Neural progenitor cell (in vitro differentiated cells): Measurements from ENCODE around the gene FBP1. TPM values are rescaled to one million over a fixed set of nuclear protein-coding genes. Genes with fewer than 3 reads are reported as not detected.
A peak's percentile ranks its signal among the peaks of the same experiment; 100 is the strongest.

Experiments
- DNase-seq: peaks from one replicate; pipeline ENCODE4 v3.0.0-alpha.2; 2016; ENCODE audit warnings: low spot score
- H2AFZ ChIP-seq: fragments of 200-600 bp; sonication (generic); replicated peaks from 2 replicates; pipeline ENCODE4 v1.6.1; 2016; ENCODE audit warnings: antibody characterized with exemption
- H3F3A ChIP-seq: fragments of 200-600 bp; sonication (generic); 2 replicates; pipeline ENCODE4 v1.6.1; 2016; ENCODE audit warnings: antibody characterized with exemption, low read depth
- H3K27ac ChIP-seq: fragments of 200-600 bp; sonication (generic); 2 replicates; pipeline ENCODE4 v1.5.1; 2016; ENCODE audit warnings: mild to moderate bottlenecking
- H3K27me3 ChIP-seq: fragments of 200-600 bp; sonication (generic); 2 replicates; pipeline ENCODE4 v1.6.1; 2016; ENCODE audit warnings: mild to moderate bottlenecking, moderate library complexity
- H3K36me3 ChIP-seq: fragments of 200-600 bp; sonication (generic); 2 replicates; pipeline ENCODE4 v1.5.1; 2016
- H3K4me1 ChIP-seq: fragments of 200-600 bp; sonication (generic); 2 replicates; pipeline ENCODE4 v1.6.1; 2016; ENCODE audit warnings: mixed run types
- H3K4me2 ChIP-seq: fragments of 200-600 bp; sonication (generic); 2 replicates; pipeline ENCODE4 v1.6.1; 2016
- H3K4me3 ChIP-seq: fragments of 200-600 bp; sonication (generic); 2 replicates; pipeline ENCODE4 v1.5.1; 2016
- H3K79me2 ChIP-seq: fragments of 200-600 bp; sonication (generic); 2 replicates; pipeline ENCODE4 v1.6.1; 2016; ENCODE audit warnings: low read depth
- H3K9ac ChIP-seq: fragments of 200-600 bp; sonication (generic); 2 replicates; pipeline ENCODE4 v1.6.1; 2016
- H3K9me3 ChIP-seq: fragments of 200-600 bp; sonication (generic); 2 replicates; pipeline ENCODE4 v1.5.1; 2016; ENCODE audit warnings: low read depth
- H4K20me1 ChIP-seq: fragments of 200-600 bp; sonication (generic); 2 replicates; pipeline ENCODE4 v1.6.1; 2016; ENCODE audit warnings: low read depth
- H3K27ac Mint-ChIP-seq: 3 replicates; pipeline ENCODE4 v1.8.0; 2021; ENCODE audit warnings: mixed read lengths
- H3K27me3 Mint-ChIP-seq: 2 replicates; pipeline ENCODE4 v1.8.0; 2022; ENCODE audit warnings: low read depth, mild to moderate bottlenecking, inconsistent platforms, moderate library complexity, mixed read lengths; ENCODE audit not compliant: insufficient read depth
- H3K36me3 Mint-ChIP-seq: 3 replicates; pipeline ENCODE4 v1.8.0; 2021; ENCODE audit warnings: mixed read lengths
- H3K4me1 Mint-ChIP-seq: 3 replicates; pipeline ENCODE4 v1.8.0; 2021; ENCODE audit warnings: mixed read lengths
- H3K4me3 Mint-ChIP-seq: 3 replicates; pipeline ENCODE4 v1.8.0; 2021; ENCODE audit warnings: mild to moderate bottlenecking, moderate library complexity, mixed read lengths
- H3K9me3 Mint-ChIP-seq: 3 replicates; pipeline ENCODE4 v1.8.0; 2020; ENCODE audit warnings: mixed read lengths
- EZH2 ChIP-seq: fragments of 200-600 bp; sonication (generic); IDR thresholded peaks from 2 replicates; pipeline ENCODE4 v1.6.1; 2017; ENCODE audit warnings: antibody characterized with exemption, mild to moderate bottlenecking, moderate library complexity
- EZH2phosphoT487 ChIP-seq: fragments of 200-600 bp; sonication (generic); IDR thresholded peaks from 2 replicates; pipeline ENCODE4 v1.6.1; 2017; ENCODE audit warnings: antibody characterized with exemption
- total RNA-seq: library from RNA; depleted of rRNA; stranded (reverse); fragments of >200 nt; gene quantifications from 2 replicates; pipeline ENCODE4 v1.2.3, GENCODE V29; 2015; ENCODE audit warnings: low replicate concordance
- TF ChIP-seq, protein P1 (sequence below): fragments of 200-600 bp; sonication (generic); IDR thresholded peaks from 2 replicates; pipeline ENCODE4 v1.5.1; 2017; ENCODE audit warnings: antibody characterized with exemption, mild to moderate bottlenecking

Gene FBP1
- total RNA-seq, 1 donor from 2014 or later = not detected

- no peak overlapping the region for H2AFZ ChIP-seq
- Mint-ChIP-seq H3K27me3 (peaks cover 17% of the 10 kb centered on the region), H3K9me3 (no peaks in the 10 kb centered on the region), H3K27ac (peak overlapping the region; percentile 57), H3K4me3 (peak overlapping the region; percentile 36), H3K4me1 (peaks cover 27% of the 10 kb centered on the region), H3K36me3 (no peaks in the 10 kb centered on the region)
- peaks cover 10% of the 10 kb centered on the region for H3K4me1 ChIP-seq
- no peak overlapping the region for H3K9ac ChIP-seq
- no peaks in the 10 kb centered on the region for H4K20me1 ChIP-seq
- no peak overlapping the region for H3K4me2 ChIP-seq
- DNase-seq = no peak
- peaks cover 7% of the 10 kb centered on the region for H3F3A ChIP-seq
- H3K27me3 ChIP-seq = peaks cover 27% of the 10 kb centered on the region
- no peak overlapping the region for H3K4me3 ChIP-seq
- H3K36me3 ChIP-seq = no peaks in the 10 kb centered on the region
- no peaks in the 10 kb centered on the region for H3K79me2 ChIP-seq
- H3K27ac ChIP-seq = no peak overlapping the region
- H3K9me3 ChIP-seq = no peaks in the 10 kb centered on the region
- TF ChIP-seq EZH2 = no peak
- TF ChIP-seq EZH2phosphoT487 = no peak
- TF ChIP-seq, protein P1, sequence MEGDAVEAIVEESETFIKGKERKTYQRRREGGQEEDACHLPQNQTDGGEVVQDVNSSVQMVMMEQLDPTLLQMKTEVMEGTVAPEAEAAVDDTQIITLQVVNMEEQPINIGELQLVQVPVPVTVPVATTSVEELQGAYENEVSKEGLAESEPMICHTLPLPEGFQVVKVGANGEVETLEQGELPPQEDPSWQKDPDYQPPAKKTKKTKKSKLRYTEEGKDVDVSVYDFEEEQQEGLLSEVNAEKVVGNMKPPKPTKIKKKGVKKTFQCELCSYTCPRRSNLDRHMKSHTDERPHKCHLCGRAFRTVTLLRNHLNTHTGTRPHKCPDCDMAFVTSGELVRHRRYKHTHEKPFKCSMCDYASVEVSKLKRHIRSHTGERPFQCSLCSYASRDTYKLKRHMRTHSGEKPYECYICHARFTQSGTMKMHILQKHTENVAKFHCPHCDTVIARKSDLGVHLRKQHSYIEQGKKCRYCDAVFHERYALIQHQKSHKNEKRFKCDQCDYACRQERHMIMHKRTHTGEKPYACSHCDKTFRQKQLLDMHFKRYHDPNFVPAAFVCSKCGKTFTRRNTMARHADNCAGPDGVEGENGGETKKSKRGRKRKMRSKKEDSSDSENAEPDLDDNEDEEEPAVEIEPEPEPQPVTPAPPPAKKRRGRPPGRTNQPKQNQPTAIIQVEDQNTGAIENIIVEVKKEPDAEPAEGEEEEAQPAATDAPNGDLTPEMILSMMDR = no peak
Measured at GRCh38 chr9:94650949-94651348, 11.6 kb upstream of the FBP1 start.

DNA sequence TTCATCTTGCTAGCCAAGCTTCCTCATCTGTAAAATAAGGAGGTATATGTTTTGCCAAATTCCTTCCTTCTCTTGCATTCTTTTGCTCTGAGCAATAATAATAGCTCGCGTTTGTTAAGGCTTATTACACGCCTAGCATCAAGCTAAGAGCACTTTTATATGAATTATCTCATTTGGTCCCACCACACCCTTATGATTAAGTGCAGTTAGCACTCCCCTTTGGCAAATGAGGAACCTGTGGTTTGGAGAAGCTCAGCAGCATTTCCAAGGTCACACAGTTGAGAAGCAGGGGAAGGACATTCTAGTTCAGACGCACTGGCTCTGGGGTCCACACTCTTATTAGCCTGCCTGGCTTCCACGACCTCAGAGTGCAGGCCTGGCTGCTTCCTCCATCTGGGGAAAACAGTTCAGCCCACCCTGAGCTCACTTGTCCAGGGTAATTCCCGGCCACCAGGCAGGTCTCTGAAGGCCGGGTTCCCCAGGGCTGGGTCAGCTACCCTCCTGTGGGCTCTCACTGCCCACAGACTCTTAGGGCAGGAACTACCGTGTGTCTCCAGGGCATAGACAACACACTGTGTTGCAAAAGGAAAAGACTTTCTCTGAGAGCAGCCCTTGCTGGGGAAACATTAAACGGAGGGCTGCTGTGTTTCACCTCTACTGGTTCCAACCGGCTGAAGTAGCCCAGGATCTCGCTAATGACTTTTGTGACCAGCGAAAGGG lies 9.9 kb upstream of the FBP1 start:
- Histone ChIP-seq H3K79me2 (no peaks in the 10 kb centered on the region), H3K9ac (no peak overlapping the region), H4K20me1 (no peaks in the 10 kb centered on the region), H3K4me3 (no peak overlapping the region), H2AFZ (no peak overlapping the region), H3K9me3 (no peaks in the 10 kb centered on the region), H3K27me3 (peaks cover 12% of the 10 kb centered on the region), H3K4me2 (no peak overlapping the region), H3K4me1 (peaks cover 3% of the 10 kb centered on the region), H3F3A (peaks cover 4% of the 10 kb centered on the region), H3K36me3 (no peaks in the 10 kb centered on the region), H3K27ac (no peak overlapping the region)
- Mint-ChIP-seq H3K4me3 (no peak overlapping the region), H3K9me3 (no peaks in the 10 kb centered on the region), H3K27me3 (peaks cover 17% of the 10 kb centered on the region), H3K4me1 (peaks cover 25% of the 10 kb centered on the region), H3K36me3 (no peaks in the 10 kb centered on the region), H3K27ac (no peak overlapping the region)
- TF ChIP-seq, protein P1 = no peak
- TF ChIP-seq EZH2 (no peak), EZH2phosphoT487 (no peak)
- DNase-seq = no peak

DNA sequence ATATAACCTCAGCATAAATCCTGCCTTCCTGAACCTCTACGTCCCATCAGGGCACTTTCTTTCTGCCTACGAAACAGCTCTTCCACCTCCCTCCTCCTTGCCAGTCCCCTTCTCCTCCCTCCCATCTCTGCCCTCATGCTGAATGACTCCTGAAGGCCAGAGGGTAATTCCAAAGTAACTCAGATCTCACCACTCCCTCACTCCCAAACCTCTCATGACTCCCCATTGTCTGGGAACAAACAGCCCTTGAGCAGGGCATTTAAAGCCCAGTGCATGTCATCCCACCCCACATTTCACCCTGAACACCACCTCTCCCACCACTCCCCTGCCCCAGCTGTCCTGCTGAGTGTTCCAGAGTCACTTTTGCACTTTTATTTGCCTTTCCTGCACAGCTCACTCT lies 8.9 kb upstream of the FBP1 start:
- H3K4me3 Mint-ChIP-seq = no peak overlapping the region
- Histone ChIP-seq H3K27ac (no peak overlapping the region), H3K9me3 (no peaks in the 10 kb centered on the region), H3K36me3 (no peaks in the 10 kb centered on the region), H2AFZ (no peak overlapping the region), H3K4me1 (peaks cover 3% of the 10 kb centered on the region), H3K4me3 (no peak overlapping the region), H3K79me2 (no peaks in the 10 kb centered on the region), H3F3A (peaks cover 4% of the 10 kb centered on the region), H3K4me2 (no peak overlapping the region), H3K27me3 (peaks cover 3% of the 10 kb centered on the region), H4K20me1 (no peaks in the 10 kb centered on the region), H3K9ac (no peak overlapping the region)
- H3K27me3 Mint-ChIP-seq = peaks cover 17% of the 10 kb centered on the region
- H3K36me3 Mint-ChIP-seq = no peaks in the 10 kb centered on the region
- TF ChIP-seq EZH2phosphoT487 = no peak
- TF ChIP-seq EZH2 = no peak
- TF ChIP-seq, protein P1 = no peak
- no peak overlapping the region for H3K27ac Mint-ChIP-seq
- H3K4me1 Mint-ChIP-seq = peaks cover 25% of the 10 kb centered on the region
- H3K9me3 Mint-ChIP-seq = no peaks in the 10 kb centered on the region
- no peak for DNase-seq
